Colon (tissue), 2 donors: ENCODE results near the gene SLC29A3.

Experiments used
- FAIRE-seq: peaks from 2 replicates; lab custom pipeline; 2012; peaks lifted over from hg19 to GRCh38; lab: Jason Lieb, UNC
- donor health status: control.
- donor health status: control.

The SLC29A3 gene

DNA sequence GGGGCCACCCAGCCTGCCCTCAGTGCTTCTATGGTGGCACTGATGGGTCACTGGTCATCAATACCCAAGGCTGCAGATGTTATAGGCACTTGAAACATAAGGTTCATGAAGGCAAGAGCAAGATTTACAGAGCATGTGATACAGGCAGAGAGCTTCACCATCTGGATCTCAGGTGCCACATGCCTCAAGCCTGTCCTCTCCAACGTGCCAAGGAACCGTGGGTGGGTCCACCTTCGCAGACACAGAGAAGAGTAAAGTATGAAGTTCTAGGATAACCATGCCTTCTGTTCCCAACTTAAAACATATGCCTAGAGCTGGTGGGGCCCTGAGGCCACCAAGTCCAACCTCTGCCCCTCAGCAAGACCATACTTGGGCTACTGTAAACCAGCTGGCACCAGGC, 51.0 kb downstream of the SLC29A3 start:
- no peak for FAIRE-seq

DNA sequence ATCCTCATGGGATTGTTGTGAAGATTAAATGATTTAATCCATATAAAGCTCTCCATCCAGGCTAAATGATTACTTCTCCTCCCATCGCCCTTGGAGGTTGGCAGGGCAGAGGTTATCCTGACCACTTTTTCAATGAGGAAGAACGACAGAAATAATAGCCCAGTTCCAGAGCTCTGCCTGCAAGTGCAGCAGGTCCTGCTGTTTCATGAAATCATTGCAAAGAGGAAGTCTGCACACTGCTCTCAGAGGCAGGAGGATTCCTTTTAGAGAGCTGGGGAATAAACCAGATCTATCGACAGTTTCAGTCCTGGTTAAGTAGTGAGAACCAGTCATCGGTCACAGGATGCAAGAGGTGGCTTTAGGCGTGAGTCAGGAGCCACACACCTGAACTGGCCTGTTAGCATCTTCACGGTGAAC, 52.7 kb downstream of the SLC29A3 start:
- no peak for FAIRE-seq

DNA sequence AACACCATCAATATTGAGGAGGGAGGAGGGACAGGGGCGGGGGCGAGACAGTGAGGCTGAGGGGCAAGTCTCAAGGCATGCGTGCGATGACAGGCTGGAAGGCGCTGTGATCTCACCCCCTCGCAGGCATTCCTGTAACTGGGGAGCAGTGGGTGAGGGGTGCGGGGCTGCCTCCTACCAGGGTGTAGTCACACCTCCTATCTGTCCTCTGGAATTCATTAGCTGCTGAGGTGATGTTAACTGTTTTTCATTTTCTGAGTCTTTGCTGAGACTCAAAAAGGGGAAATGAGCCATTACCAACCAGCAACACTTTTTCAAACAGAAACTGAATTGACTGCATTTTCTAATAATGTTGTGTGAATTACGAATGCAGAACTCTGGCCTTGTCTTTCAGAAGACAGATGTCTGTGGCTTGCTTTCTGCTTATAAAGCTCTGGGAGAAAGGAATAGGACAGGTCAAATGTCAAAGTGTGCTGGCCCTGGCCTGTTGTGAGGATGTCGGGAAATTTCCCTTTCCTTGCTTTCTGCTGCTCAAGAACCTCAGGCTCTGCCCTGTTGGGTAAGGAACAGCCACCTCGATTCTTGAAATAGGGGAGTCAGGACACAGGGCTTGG, 53.9 kb downstream of the SLC29A3 start:
- FAIRE-seq, result no peak

DNA sequence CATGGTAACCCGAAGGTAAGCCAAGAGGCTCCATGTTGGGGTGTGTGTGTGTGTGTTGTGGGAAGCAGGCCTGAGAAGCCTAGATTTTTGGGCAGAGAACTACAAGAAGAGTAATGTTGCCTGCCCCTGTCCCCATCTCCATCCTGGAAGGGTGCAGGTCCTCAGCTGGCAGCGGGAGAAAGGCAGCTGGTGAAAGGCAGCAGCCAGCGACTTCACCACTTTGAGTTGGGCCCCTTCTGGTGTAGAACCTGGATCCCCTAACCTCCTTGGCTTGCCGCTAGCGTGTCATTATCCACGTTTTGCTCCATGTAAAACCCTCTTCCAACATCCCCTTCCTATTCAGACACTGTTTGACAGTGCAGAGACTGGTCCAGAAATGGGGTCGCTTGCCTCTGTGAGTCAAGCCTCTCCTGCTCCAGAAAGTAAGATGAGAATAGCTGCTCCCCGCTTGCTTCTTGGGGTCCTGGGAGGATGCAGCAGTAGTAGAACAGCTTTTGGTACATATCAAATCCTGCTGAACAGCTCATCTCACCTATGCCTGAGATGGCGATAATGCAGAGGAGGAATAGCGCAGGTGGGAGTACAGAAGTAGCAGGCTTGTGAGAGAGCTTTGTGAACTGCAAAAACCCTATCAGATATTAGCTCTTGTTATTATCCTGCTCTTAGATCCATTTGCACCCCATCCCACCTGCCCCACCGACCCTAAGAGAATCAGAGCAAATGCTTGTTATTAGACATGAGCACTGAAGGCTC, 55.6 kb downstream of the SLC29A3 start:
- FAIRE-seq, result no peak

GRCh38 chr10:71375952-71376351, 56.9 kb downstream of the SLC29A3 start:
- FAIRE-seq, result no peak

DNA sequence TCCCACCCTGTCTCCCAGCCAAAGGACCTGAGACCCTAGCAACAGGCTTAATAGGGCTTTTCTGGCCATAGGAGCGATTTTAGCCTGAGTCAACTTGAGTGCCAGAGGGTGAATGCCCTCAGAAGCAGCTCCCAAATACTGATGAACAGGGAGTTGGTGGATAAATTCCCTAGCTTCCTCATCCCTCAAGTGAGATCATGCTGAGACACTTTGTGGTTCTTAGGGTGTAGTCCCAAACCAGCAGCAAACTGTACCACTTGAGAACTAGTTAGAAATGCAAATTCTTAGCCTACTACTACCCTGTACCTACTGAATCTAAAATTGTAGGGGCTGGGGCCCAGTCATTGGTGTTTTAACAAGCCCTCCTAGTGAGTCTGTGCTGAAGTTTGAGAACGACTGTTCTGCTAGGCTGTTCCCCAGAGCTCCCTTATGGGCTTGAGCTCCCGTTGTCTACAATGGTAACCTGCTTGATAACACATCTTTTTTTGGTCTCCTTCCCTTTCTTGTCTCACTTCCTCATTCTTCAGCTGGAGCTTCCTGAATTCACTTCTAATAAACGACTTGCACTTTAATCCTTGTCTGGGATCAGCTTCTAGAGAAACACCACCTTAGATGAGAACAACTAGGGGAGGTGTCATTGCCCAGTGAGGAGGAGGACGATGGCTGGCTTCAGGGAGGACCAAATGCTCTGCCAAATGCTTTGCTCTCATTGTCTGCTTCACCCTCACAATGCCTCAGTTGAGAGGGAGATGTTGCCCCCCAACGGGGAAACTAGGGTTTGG, 59.5 kb downstream of the SLC29A3 start:
- FAIRE-seq, result no peak

GRCh38 chr10:71379118-71379766, 60.2 kb downstream of the SLC29A3 start:
- no peak for FAIRE-seq

DNA sequence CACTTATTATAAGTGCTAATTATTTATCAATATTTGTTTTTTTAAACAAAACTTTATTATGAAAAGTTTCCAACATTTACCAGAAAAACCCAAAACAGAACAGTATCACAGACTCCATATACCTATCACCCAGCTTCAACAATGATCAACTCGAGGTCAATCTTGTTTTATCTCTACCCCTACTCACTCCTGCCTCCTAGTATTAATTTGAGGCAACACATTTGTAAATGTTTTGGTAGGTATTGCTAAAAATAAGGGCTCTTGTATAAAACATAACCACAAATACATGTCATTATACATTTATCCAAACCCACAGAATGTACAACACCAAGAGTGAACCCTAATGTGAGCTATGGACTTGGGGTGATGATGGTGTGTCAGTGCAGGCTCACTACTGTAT, 61.8 kb downstream of the SLC29A3 start:
- FAIRE-seq, result no peak

DNA sequence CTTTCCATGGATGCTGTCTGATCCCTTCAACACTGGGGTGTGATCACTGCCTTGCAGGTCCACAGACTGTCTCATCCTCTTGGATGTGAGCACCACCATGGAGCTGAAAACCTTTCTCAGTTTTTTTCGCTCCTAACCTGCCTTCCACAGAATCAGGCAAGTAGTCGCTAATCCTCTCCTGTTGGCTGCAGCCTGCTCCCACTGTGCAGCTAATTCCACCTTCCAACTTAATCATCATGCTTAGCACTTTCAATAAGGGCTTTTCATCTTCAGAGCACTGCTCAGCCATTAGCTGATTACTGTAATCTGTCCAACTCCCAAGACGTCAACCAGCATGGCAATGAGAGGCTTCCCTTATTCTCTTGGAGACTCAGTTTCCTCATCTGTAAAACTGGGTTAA, 62.6 kb downstream of the SLC29A3 start:
- FAIRE-seq, result no peak

GRCh38 chr10:71382028-71382427, 63.0 kb downstream of the SLC29A3 start:
- no peak for FAIRE-seq

- FAIRE-seq, result no peak
Measured at GRCh38 chr10:71382757-71383156, 63.7 kb downstream of the SLC29A3 start.

DNA sequence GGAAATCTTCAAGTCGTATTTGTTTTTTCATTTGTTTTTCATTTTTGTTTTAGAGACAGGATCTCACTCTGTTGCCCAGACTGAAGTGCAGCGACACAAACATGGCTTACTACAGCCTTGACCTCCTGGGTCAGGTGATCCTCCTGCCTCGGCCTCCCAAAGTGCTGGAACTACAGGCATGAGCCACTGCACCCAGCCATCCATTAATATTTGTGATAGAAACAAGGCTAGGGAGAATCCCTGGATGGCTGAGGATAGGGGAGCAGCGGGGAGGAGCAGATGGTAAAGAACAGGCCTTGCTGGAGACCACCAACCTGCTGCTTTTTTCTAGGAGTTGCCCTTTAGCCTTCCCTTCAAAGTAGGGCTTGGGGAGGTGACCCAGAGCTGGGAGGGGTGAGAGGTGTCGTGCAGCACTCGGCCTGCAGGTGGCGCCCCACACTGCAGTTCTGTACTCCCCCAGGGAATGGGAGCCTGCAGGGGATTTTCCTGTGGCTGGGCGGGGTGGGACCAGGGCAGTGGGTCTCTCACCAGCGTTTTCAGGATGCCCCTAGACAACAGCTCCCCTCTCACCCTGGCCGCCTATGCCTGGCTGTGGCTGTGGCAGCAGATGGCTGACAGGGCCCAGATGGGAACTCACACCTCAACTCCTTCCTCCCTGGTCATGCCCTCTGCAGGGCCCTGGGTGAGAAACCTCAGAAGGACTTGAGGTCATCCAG, 65.1 kb downstream of the SLC29A3 start:
- no peak for FAIRE-seq

DNA sequence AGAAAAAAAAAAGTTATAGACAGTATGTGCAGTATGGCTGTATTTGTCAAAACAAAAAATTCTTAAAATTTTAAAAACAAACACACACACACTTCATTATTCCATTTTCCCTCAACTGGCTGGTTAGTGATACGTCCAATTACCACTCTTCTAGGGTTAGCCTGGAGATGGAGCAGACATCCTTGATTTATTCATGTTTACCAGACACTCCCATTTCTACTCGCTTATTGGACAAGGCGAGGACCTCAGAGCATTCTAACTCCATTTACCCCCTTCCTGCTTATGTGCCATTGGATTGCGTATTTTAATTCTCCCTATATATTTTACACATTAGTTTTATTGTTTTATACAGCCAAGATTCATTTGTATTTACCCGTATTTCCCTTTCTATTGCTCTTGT, 69.1 kb downstream of the SLC29A3 start:
- FAIRE-seq, result no peak

- FAIRE-seq, result no peak
Measured at GRCh38 chr10:71388583-71389310, 69.7 kb downstream of the SLC29A3 start.

DNA sequence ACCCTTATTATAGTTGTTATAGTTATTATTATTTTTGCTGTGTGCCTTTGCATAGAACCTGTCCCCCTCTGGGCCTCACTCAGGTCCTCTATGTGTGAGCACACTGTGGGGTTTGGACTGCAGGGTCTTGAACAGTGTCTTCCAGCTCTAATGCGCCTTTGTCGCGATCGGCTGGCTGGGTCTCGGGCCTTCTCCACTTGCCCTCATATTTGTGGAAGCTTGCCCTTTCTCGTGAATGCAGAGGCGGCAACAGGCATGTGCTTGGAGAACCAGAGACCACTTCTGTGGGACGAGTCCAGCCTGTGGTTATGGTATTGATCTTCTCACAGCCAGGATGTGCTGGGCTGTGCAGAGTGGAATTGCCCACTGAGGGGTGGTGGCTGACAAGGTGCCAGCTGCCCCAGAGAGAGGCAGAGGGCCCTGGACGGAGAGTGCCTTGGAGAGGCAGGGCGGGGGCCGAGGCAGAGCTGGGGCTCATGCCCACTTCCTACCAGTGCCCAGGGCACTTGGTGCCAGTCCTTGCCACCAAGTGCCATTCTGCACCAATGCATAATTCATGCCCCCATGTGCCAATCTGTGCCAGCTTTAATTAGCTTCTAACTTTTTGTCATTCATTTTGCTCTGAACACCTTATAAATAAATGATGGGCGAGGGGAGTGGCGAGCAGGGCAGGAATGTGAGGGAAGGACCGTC, 70.9 kb downstream of the SLC29A3 start:
- no peak for FAIRE-seq

- no peak for FAIRE-seq
Measured at GRCh38 chr10:71390461-71390835, 71.4 kb downstream of the SLC29A3 start.

DNA sequence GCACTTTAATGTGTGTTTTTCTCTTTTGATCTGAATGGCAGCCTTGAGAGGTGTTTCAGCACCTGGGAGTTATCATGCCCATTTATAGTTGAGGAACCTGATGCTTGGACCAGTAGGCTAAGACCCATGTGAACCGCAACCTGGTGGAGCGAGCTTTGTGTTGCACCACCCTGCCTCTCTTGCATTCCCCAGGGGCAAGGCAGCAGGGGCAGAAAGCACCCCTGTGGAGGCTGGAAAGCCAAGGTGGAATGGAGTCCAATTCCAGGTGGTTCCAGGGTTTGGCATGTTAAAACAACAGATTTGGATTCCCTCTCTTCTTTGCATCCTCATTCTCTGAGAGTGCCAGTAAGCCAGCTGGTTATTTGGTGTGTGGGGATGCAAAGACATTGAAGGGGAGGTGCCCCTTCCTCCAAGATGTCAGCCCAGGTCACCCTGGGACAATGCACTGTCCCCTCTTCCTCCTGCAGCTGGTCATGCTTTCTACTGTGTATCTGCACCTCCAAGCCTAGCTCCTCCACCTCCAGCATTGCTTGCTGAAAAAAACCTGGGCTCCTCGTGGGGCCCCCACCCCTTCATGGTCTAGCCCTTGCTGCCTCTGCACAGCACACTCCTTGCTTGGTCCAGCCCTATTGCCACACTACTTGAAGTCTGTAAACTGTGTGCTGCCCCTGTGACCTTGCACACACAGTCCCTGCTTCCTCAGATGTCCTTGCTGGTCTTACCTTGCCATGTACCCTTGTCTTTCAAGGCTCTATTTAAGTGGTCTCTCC, 72.0 kb downstream of the SLC29A3 start:
- no peak for FAIRE-seq

GRCh38 chr10:71391701-71392100, 72.6 kb downstream of the SLC29A3 start:
- no peak for FAIRE-seq

GRCh38 chr10:71392292-71392691, 73.2 kb downstream of the SLC29A3 start:
- FAIRE-seq, result no peak
